ENCODE measurements around the gene MYO5A.

The MYO5A gene

DNA sequence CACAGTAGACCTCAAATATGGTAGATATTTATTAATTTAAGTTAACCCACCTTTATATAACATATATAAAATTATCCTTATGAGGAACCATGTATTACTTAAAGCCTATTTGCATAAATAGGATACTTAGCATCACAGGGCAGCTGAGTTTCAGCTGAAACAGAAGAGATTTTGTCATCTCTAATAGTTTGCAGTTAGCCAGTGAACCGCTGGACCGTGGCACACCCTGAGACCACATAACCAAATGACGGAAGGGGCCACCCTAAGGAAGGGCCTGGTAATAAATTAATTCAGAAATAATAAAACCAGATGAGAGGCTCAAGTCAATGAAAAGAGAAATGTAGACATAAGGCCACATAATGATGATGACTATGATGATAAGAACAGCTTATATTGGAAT is 107.7 kb downstream of the MYO5A start:
- no peak overlapping the region for H3K4me2 ChIP-seq (ENCODE audit: low read depth, low read length, poor library complexity, severe bottlenecking)
- no peaks in the 10 kb centered on the region for H4K20me1 ChIP-seq (ENCODE audit: insufficient read depth, low read length, poor library complexity, severe bottlenecking)
- no peak overlapping the region for H3K4me3 ChIP-seq (ENCODE audit: low read length, poor library complexity, severe bottlenecking)

DNA sequence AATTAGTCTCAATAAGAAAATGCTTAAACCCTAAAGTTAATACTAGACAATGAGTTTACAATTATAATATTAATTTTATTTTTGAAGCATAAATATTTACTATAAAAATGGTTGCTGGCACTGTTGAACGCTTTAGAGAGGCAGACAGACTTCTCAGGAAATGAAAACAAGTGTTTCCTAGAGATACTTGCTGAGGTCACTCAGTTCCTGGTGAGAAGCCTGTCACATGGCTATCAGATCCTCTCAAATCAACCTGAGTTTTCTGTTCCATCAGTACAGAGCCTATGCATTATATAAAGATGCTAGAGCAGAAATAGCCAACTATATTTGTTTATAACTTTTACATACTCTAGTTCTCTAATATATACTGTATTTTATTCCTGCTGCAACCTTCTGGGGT is 109.2 kb downstream of the MYO5A start:
- Histone ChIP-seq H3K4me2 (ENCODE audit: low read depth, low read length, poor library complexity, severe bottlenecking) (peak overlapping the region; percentile 34), H3K4me1 (ENCODE audit: insufficient read depth, low read length, poor library complexity, severe bottlenecking) (peaks cover 33% of the 10 kb centered on the region), H3K4me3 (ENCODE audit: low read length, poor library complexity, severe bottlenecking) (peak overlapping the region; percentile 28), H2AFZ (ENCODE audit: low read length) (no peak overlapping the region), H3K36me3 (ENCODE audit: insufficient read depth, low read length) (peaks cover 5% of the 10 kb centered on the region; the same call in 1 of the 2 replicates), H4K20me1 (ENCODE audit: insufficient read depth, low read length, poor library complexity, severe bottlenecking) (no peaks in the 10 kb centered on the region), H3F3A (ENCODE audit: low read depth) (no peaks in the 10 kb centered on the region), H3K27me3 (ENCODE audit: insufficient read depth, low read length, poor library complexity, severe bottlenecking) (no peaks in the 10 kb centered on the region), H3K9ac (ENCODE audit: low read depth, low read length, poor library complexity, severe bottlenecking) (no peak overlapping the region), H3K9me2 (replicated peaks; ENCODE audit: low read depth, low read length) (no peaks in the 10 kb centered on the region), H3K9me3 (ENCODE audit: insufficient read depth, low read depth, low read length) (no peaks in the 10 kb centered on the region), H3K79me2 (ENCODE audit: insufficient read depth, low read length) (no peaks in the 10 kb centered on the region)
- TF ChIP-seq CTCF (conservative IDR thresholded peaks at IDR 0.05; ENCODE audit: low read length) (no peak), EZH2phosphoT487 (IDR thresholded peaks at IDR 0.05; ENCODE audit: borderline replicate concordance) (no peak)

More for the DNA sequence above, 107.7 kb downstream of the MYO5A start:
- no peak overlapping the region for H3K9ac ChIP-seq (ENCODE audit: low read depth, low read length, poor library complexity, severe bottlenecking)
- TF ChIP-seq CTCF (conservative IDR thresholded peaks at IDR 0.05; ENCODE audit: low read length) = no peak
- no peak for TF ChIP-seq EZH2phosphoT487 (IDR thresholded peaks at IDR 0.05; ENCODE audit: borderline replicate concordance)
- no peaks in the 10 kb centered on the region for H3K9me2 ChIP-seq (replicated peaks; ENCODE audit: low read depth, low read length)
- peaks cover 2% of the 10 kb centered on the region; the same call in 1 of the 2 replicates for H3K36me3 ChIP-seq (ENCODE audit: insufficient read depth, low read length)
- no peaks in the 10 kb centered on the region for H3K79me2 ChIP-seq (ENCODE audit: insufficient read depth, low read length)
- no peaks in the 10 kb centered on the region for H3F3A ChIP-seq (ENCODE audit: low read depth)
- no peak overlapping the region for H2AFZ ChIP-seq (ENCODE audit: low read length)
- peaks cover 33% of the 10 kb centered on the region for H3K4me1 ChIP-seq (ENCODE audit: insufficient read depth, low read length, poor library complexity, severe bottlenecking)
- no peaks in the 10 kb centered on the region for H3K9me3 ChIP-seq (ENCODE audit: insufficient read depth, low read depth, low read length)
- no peaks in the 10 kb centered on the region for H3K27me3 ChIP-seq (ENCODE audit: insufficient read depth, low read length, poor library complexity, severe bottlenecking)

- H3K9me2 ChIP-seq (replicated peaks; ENCODE audit: low read depth, low read length) = no peaks in the 10 kb centered on the region
- no peaks in the 10 kb centered on the region for H4K20me1 ChIP-seq (ENCODE audit: insufficient read depth, low read length, poor library complexity, severe bottlenecking)
- no peak overlapping the region for H3K4me3 ChIP-seq (ENCODE audit: low read length, poor library complexity, severe bottlenecking)
- H3K4me1 ChIP-seq (ENCODE audit: insufficient read depth, low read length, poor library complexity, severe bottlenecking) = peaks cover 37% of the 10 kb centered on the region
- H3K9me3 ChIP-seq (ENCODE audit: insufficient read depth, low read depth, low read length) = no peaks in the 10 kb centered on the region
- no peak overlapping the region for H2AFZ ChIP-seq (ENCODE audit: low read length)
- H3K9ac ChIP-seq (ENCODE audit: low read depth, low read length, poor library complexity, severe bottlenecking) = no peak overlapping the region
- no peaks in the 10 kb centered on the region for H3F3A ChIP-seq (ENCODE audit: low read depth)
- TF ChIP-seq CTCF (conservative IDR thresholded peaks at IDR 0.05; ENCODE audit: low read length) (no peak), EZH2phosphoT487 (IDR thresholded peaks at IDR 0.05; ENCODE audit: borderline replicate concordance) (no peak)
- H3K36me3 ChIP-seq (ENCODE audit: insufficient read depth, low read length) = peaks cover 5% of the 10 kb centered on the region; the same call in 1 of the 2 replicates
- no peak overlapping the region for H3K4me2 ChIP-seq (ENCODE audit: low read depth, low read length, poor library complexity, severe bottlenecking)
- no peaks in the 10 kb centered on the region for H3K79me2 ChIP-seq (ENCODE audit: insufficient read depth, low read length)
- no peaks in the 10 kb centered on the region for H3K27me3 ChIP-seq (ENCODE audit: insufficient read depth, low read length, poor library complexity, severe bottlenecking)
Observed at GRCh38 chr15:52417957-52418356, 110.7 kb downstream of the MYO5A start.

Measured in Loucy (cell line).